Mesenchymal stem cell (in vitro differentiated cells and primary cell): Measurements from ENCODE around the gene DYNC1I2.

ENCODE experiments used
- DNase-seq: peaks from one replicate; pipeline ENCODE4 v3.0.0-alpha.2; 2013
- H2AFZ ChIP-seq: one replicate; pipeline ENCODE4 v1.6.1; 2013; ENCODE audit warnings: low read depth, mild to moderate bottlenecking, control low read depth, inconsistent platforms, low read length, moderate library complexity
- H2AK5ac ChIP-seq: 2 replicates; pipeline ENCODE4 v1.6.1; 2013; ENCODE audit warnings: low read length, moderate library complexity, mild to moderate bottlenecking, inconsistent platforms; ENCODE audit not compliant: severe bottlenecking
- H2BK120ac ChIP-seq: one replicate; pipeline ENCODE4 v1.6.1; 2013; ENCODE audit warnings: low read depth, mild to moderate bottlenecking, inconsistent platforms, low read length, moderate library complexity
- H2BK12ac ChIP-seq, 2 experiments: one replicate each; pipeline ENCODE4 v1.6.1; 2013; ENCODE audit warnings: inconsistent platforms in 2 of 2, low read length in 2 of 2, mild to moderate bottlenecking in 2 of 2, moderate library complexity in 2 of 2, control low read depth in 1 of 2
- H2BK15ac ChIP-seq: one replicate; pipeline ENCODE4 v1.6.1; 2013; ENCODE audit warnings: mild to moderate bottlenecking, low read depth, inconsistent platforms; ENCODE audit not compliant: poor library complexity, severe bottlenecking
- H2BK5ac ChIP-seq: 2 replicates; pipeline ENCODE4 v1.6.1; 2013; ENCODE audit warnings: low read depth, mild to moderate bottlenecking, low read length, control low read depth, inconsistent platforms; ENCODE audit not compliant: poor library complexity, severe bottlenecking
- H3K14ac ChIP-seq, 2 experiments: one replicate each; pipeline ENCODE4 v1.6.1; 2013; ENCODE audit warnings: inconsistent platforms in 2 of 2, low read length in 2 of 2, control low read depth in 1 of 2, mild to moderate bottlenecking in 1 of 2, moderate library complexity in 1 of 2
- H3K18ac ChIP-seq, 2 experiments: one replicate each; pipeline ENCODE4 v1.6.1; 2013; ENCODE audit warnings: inconsistent platforms in 2 of 2, low read length in 2 of 2, control low read depth in 1 of 2, low read depth in 1 of 2, mild to moderate bottlenecking in 1 of 2
- H3K23ac ChIP-seq, 2 experiments: one replicate each; pipeline ENCODE4 v1.6.1; 2013; ENCODE audit warnings: inconsistent platforms in 2 of 2, low read length in 2 of 2, mild to moderate bottlenecking in 2 of 2, moderate library complexity in 2 of 2, control low read depth in 1 of 2
- H3K27ac ChIP-seq: 2 replicates; pipeline ENCODE4 v1.5.1; 2013; ENCODE audit warnings: mild to moderate bottlenecking, moderate library complexity, low read length, control low read depth, inconsistent platforms; ENCODE audit not compliant: poor library complexity, severe bottlenecking
- H3K27me3 ChIP-seq, 2 experiments: 2 replicates each; pipeline versions ENCODE4 v1.6.1 to v1.7.0; 2013; ENCODE audit warnings: low read length in 2 of 2, mild to moderate bottlenecking in 2 of 2, moderate library complexity in 2 of 2, control low read depth in 1 of 2, inconsistent platforms in 1 of 2; ENCODE audit not compliant: control insufficient read depth in 1 of 2, insufficient read depth in 1 of 2
- H3K36me3 ChIP-seq, 2 experiments: 2 replicates each; pipeline versions ENCODE4 v1.6.1 to v1.7.0; 2013; ENCODE audit warnings: low read length in 2 of 2, control low read depth in 1 of 2, inconsistent platforms in 1 of 2, low read depth in 1 of 2, mild to moderate bottlenecking in 1 of 2; ENCODE audit not compliant: insufficient read depth in 2 of 2, control insufficient read depth in 1 of 2
- H3K4ac ChIP-seq, 2 experiments: one replicate each; pipeline ENCODE4 v1.6.1; 2013; ENCODE audit warnings: inconsistent platforms in 2 of 2, low read length in 2 of 2, mild to moderate bottlenecking in 2 of 2, moderate library complexity in 2 of 2, control low read depth in 1 of 2, low read depth in 1 of 2
- H3K4me1 ChIP-seq: 2 replicates; pipeline ENCODE4 v1.6.1; 2013; ENCODE audit warnings: low read depth, low read length, control low read depth; ENCODE audit not compliant: control insufficient read depth, insufficient read depth
- H3K4me2 ChIP-seq: 2 replicates; pipeline ENCODE4 v1.6.1; 2013; ENCODE audit warnings: low read length, mild to moderate bottlenecking, inconsistent platforms; ENCODE audit not compliant: poor library complexity, severe bottlenecking
- H3K4me3 ChIP-seq, 2 experiments: 2 replicates each; pipeline versions ENCODE4 v1.5.1 to v1.7.0; 2013; ENCODE audit warnings: low read length in 2 of 2, mild to moderate bottlenecking in 2 of 2, control low read depth in 1 of 2, low read depth in 1 of 2; ENCODE audit not compliant: insufficient read depth in 1 of 2
- H3K79me1 ChIP-seq: replicated peaks from 2 replicates; pipeline ENCODE4 v1.6.1; 2013; ENCODE audit warnings: mild to moderate bottlenecking, control low read depth, low read length, inconsistent platforms; ENCODE audit not compliant: poor library complexity, severe bottlenecking
- H3K9ac ChIP-seq: 2 replicates; pipeline ENCODE4 v1.7.0; 2013; ENCODE audit warnings: mild to moderate bottlenecking, low read length, moderate library complexity
- H3K9me3 ChIP-seq: 2 replicates; pipeline ENCODE4 v1.7.0; 2013; ENCODE audit warnings: mild to moderate bottlenecking, low read length; ENCODE audit not compliant: control insufficient read depth
- H4K8ac ChIP-seq: one replicate; pipeline ENCODE4 v1.6.1; 2013; ENCODE audit warnings: inconsistent platforms, mild to moderate bottlenecking, low read length, moderate library complexity
- H4K91ac ChIP-seq: one replicate; pipeline ENCODE4 v1.6.1; 2013; ENCODE audit warnings: mild to moderate bottlenecking, low read length, inconsistent platforms
- WGBS: methylation state at CpG from one replicate; pipeline ENCODE4 v1.1.7; 2013; ENCODE audit warnings: mixed read lengths; 5-methylcytosine and 5-hydroxymethylcytosine counted together

Gene DYNC1I2

DNA sequence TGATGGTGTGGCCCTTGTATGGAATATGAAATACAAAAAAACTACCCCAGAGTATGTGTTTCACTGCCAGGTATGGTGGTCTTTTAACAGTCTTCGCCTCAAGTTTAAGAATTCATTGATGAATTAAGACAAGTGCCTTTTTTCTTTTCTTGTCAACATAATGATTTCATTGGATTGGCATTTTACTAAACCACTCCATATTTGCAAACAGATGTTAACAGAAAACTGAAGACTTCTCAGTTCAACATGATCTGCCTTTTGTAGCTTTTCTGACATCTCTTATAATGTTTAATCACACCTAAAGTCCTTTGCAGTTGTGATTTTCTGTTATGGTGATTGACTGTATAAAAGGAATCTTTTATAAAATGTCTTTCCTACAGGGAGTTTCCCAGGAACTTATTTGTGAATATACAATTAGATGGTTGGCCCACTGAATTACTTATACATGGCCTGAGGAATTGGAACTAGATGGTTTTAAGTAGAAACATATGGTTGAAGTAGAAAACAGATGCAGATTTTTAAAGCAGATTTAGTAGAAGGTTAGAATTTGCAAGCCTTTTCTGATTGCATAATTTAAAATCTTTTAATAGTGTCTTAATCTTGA lies 39.7 kb downstream of the DYNC1I2 start:
- H3K4me3 ChIP-seq: no peak overlapping the region
- peaks cover 11% of the 10 kb centered on the region for H3K79me1 ChIP-seq
- no peak overlapping the region for H2BK120ac ChIP-seq
- no peak for DNase-seq
- H3K27me3 ChIP-seq: no peaks in the 10 kb centered on the region
- H4K91ac ChIP-seq: no peak overlapping the region
- H3K36me3 ChIP-seq: peaks cover 11 to 94% of the 10 kb centered on the region in 2 experiments
- H3K14ac ChIP-seq: no peak overlapping the region
- H2BK15ac ChIP-seq: no peak overlapping the region
- no peak overlapping the region for H2BK5ac ChIP-seq
- H2AK5ac ChIP-seq: no peak overlapping the region
- H2BK12ac ChIP-seq: no peak overlapping the region
- no peak overlapping the region for H3K27ac ChIP-seq
- WGBS: no CpG with 5 or more reads among the region's 1 CpG
- peaks cover 6% of the 10 kb centered on the region for H3K4me1 ChIP-seq
- H3K9ac ChIP-seq: peak overlapping the region; percentile 49
- no peak overlapping the region for H3K4ac ChIP-seq
- no peak overlapping the region for H3K23ac ChIP-seq
- H3K9me3 ChIP-seq: no peaks in the 10 kb centered on the region
- H2AFZ ChIP-seq: no peak overlapping the region
- no peak overlapping the region for H4K8ac ChIP-seq
- no peak overlapping the region for H3K18ac ChIP-seq
- H3K4me2 ChIP-seq: no peak overlapping the region

DNA sequence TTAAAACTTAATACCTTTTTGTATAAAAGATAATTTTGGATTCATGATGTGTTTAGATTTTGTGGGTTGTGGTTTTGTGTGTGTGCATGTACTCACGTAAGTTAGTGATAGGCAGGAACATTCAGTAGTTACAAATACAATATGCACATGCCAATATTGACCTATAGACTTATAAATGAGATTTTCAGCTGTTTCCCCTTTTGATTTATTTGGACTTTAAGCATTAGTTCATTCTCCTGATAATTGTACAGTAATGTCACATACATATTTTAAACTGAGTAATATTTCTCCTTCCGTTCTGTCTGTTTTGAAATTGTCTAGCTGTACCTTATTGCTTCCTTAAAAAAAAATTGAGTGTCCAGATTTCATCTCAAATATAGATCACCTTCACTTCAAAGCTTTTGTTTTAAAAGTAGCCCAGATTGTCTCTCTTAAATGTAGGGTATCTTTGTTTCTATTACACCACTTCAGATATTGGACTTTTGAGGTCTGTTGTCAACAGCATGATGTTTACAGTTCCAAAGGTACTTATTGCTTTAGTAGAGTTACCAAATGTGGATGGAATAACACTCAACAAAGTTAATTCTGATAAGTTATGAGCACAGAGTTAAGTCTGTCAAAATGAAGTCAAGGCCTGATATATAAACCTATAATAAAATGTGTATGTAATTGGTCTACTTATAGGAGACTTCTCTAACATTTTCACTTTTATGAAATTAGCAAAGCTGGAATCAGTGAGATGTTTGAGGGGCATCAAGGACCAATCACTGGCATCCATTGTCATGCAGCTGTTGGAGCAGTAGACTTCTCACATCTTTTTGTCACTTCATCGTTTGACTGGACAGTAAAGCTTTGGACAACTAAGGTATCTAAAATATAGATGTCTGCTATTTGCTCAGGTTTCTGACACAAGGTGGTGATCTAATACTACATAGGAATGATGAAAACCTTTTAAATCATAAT lies 42.0 kb downstream of the DYNC1I2 start:
- Histone ChIP-seq H3K4me2 (no peak overlapping the region), H3K4me1 (peaks cover 1% of the 10 kb centered on the region), H2BK15ac (no peak overlapping the region), H2AFZ (no peak overlapping the region), H3K79me1 (peaks cover 7% of the 10 kb centered on the region), H3K4ac (no peak overlapping the region), H3K27ac (no peak overlapping the region), H4K8ac (no peak overlapping the region), H3K36me3 (peaks cover 12 to 93% of the 10 kb centered on the region in 2 experiments), H3K9ac (no peak overlapping the region), H4K91ac (no peak overlapping the region), H2AK5ac (no peak overlapping the region), H3K4me3 (no peak overlapping the region), H2BK12ac (no peak overlapping the region), H3K9me3 (no peaks in the 10 kb centered on the region), H3K14ac (no peak overlapping the region), H3K23ac (no peak overlapping the region), H3K27me3 (no peaks in the 10 kb centered on the region), H2BK5ac (no peak overlapping the region), H3K18ac (no peak overlapping the region), H2BK120ac (no peak overlapping the region)
- WGBS: 90% methylated on average over 2 of the region's 3 CpGs
- DNase-seq: no peak

- H3K14ac ChIP-seq: no peak overlapping the region
- H3K27ac ChIP-seq: no peak overlapping the region
- no peak overlapping the region for H2BK15ac ChIP-seq
- no peak overlapping the region for H4K91ac ChIP-seq
- H3K9me3 ChIP-seq: no peaks in the 10 kb centered on the region
- no peak overlapping the region for H3K18ac ChIP-seq
- H3K9ac ChIP-seq: no peak overlapping the region
- DNase-seq: no peak
- H3K23ac ChIP-seq: no peak overlapping the region
- peaks cover 7% of the 10 kb centered on the region for H3K79me1 ChIP-seq
- no peak overlapping the region for H3K4me3 ChIP-seq
- peaks cover 11 to 94% of the 10 kb centered on the region in 2 experiments for H3K36me3 ChIP-seq
- H3K4ac ChIP-seq: no peak overlapping the region
- no peak overlapping the region for H3K4me2 ChIP-seq
- H2AFZ ChIP-seq: no peak overlapping the region
- no peak overlapping the region for H2BK120ac ChIP-seq
- 50% methylated on average over 2 of the region's 3 CpGs for WGBS
- H2BK12ac ChIP-seq: no peak overlapping the region
- no peak overlapping the region for H2BK5ac ChIP-seq
- H3K27me3 ChIP-seq: no peaks in the 10 kb centered on the region
- no peak overlapping the region for H4K8ac ChIP-seq
- H3K4me1 ChIP-seq: no peaks in the 10 kb centered on the region
- H2AK5ac ChIP-seq: no peak overlapping the region
Observed at GRCh38 chr2:171729952-171730317, 42.7 kb downstream of the DYNC1I2 start.

GRCh38 chr2:171735991-171736710 lies 48.9 kb downstream of the DYNC1I2 start:
- Histone ChIP-seq H3K18ac (no peak overlapping the region), H2BK120ac (no peak overlapping the region), H3K36me3 (peaks cover 20 to 89% of the 10 kb centered on the region in 2 experiments), H3K23ac (no peak overlapping the region), H3K27ac (peak overlapping the region; percentile 19), H2BK12ac (no peak overlapping the region), H4K91ac (no peak overlapping the region), H3K4ac (no peak overlapping the region), H2BK5ac (no peak overlapping the region), H3K4me1 (peaks cover 2% of the 10 kb centered on the region), H4K8ac (no peak overlapping the region), H2AFZ (no peak overlapping the region), H3K4me3 (no peak overlapping the region), H2AK5ac (no peak overlapping the region), H3K79me1 (peaks cover 19% of the 10 kb centered on the region), H3K9ac (peak overlapping the region; percentile 35), H3K14ac (no peak overlapping the region), H3K4me2 (no peak overlapping the region), H3K9me3 (no peaks in the 10 kb centered on the region), H2BK15ac (no peak overlapping the region), H3K27me3 (no peaks in the 10 kb centered on the region)
- DNase-seq: no peak
- 100% methylated on average over 2 of the region's 4 CpGs for WGBS
